Activated CD8-positive, alpha-beta memory T cell treated with anti-CD3 and anti-CD28 coated beads, Interleukin-2, amount 10 ng/mL, durations not matched to agents 7 days and 5 days (primary cell): ENCODE measurements around the gene ZNF14. TPM values are rescaled to one million over a fixed set of nuclear protein-coding genes. Genes with fewer than 3 reads are reported as not detected.

Source experiments
- ATAC-seq: fragments of 150-1000 bp; cut with Tn5 transposase; one replicate; pipeline ENCODE4 v1.10.0; 2021; ENCODE audit warnings: moderate library complexity
- CTCF ChIA-PET: fragments of 350-600 bp; sonication (Branson Sonifier 250); formaldehyde crosslinking; loops from one replicate; lab custom pipeline; 2021; ENCODE audit warnings: antibody characterized with exemption; lab: Charles Lee
- DNase-seq: peaks from one replicate; pipeline ENCODE4 v3.0.0-alpha.2; 2020
- H3K27ac Mint-ChIP-seq: one replicate; pipeline ENCODE4 v1.8.0; 2021; ENCODE audit warnings: mild to moderate bottlenecking, mixed read lengths
- H3K27me3 Mint-ChIP-seq: one replicate; pipeline ENCODE4 v1.8.0; 2021; ENCODE audit warnings: mixed read lengths
- H3K36me3 Mint-ChIP-seq: one replicate; pipeline ENCODE4 v1.8.0; 2021; ENCODE audit warnings: mild to moderate bottlenecking, mixed read lengths
- H3K4me1 Mint-ChIP-seq: one replicate; pipeline ENCODE4 v1.8.0; 2021; ENCODE audit warnings: mixed read lengths
- H3K4me3 Mint-ChIP-seq: one replicate; pipeline ENCODE4 v1.8.0; 2021; ENCODE audit warnings: mild to moderate bottlenecking, moderate library complexity, mixed read lengths
- H3K9me3 Mint-ChIP-seq: one replicate; pipeline ENCODE4 v1.8.0; 2022; ENCODE audit warnings: low read depth, mixed read lengths
- total RNA-seq, 2 experiments: library from RNA; stranded (reverse); gene quantifications; one replicate each; pipeline ENCODE4 v1.2.3, GENCODE V29; 2021

Gene ZNF14
- total RNA-seq, 2 experiments from 2014 or later = 5.6 to 6.9 TPM

DNA sequence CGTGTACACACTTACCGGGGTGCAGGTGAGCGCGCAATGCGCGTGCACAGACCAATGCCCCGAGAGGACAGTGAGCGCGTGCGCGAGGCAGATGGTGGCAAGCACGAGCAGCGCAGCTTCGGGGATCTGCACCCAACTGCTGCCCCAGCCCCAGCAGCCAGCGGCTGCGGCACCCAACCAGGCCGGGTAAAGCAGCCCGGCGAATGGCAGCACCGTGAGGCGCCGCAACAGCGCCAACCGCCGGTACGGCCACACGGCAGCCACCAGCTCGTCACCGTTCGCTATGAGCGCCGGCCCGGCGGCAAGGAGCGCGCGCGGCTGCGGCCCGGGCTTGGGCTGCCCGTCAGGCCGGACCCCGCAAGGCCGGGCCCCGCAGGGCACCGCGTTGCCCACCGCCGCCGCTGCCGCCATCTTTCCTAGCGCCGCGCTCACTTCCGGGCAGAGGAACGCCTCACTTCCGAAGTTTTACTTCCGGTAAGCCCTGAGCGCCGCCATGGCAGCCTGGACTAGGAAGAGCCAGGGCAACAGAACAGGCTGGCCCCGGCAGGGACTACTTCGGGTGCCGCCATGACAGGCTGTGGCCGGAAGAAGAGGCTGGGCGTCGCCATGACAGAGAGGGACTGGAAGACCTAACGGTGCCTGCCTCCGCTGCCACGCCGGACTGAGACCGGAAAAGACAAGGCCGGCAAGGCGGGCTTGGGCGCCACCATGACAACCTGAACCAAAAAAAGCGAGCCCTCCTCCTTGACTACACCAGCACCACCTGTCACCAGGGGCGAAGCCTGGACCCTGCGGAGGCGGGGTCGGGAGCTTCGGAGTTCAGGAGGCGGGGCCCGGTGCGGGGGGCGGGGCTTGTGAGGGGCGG, 69.4 kb downstream of the ZNF14 start, which contains the start of gene ATP13A1:
Gene ATP13A1, minus strand, starts transcription at position 421 of the 865 bp plus-strand sequence. Its CDS starts 10 bp downstream, at position 411.
- H3K27me3 Mint-ChIP-seq = no peaks in the 10 kb centered on the region
- CTCF ChIA-PET = interaction anchor here (1.3 to 1.5 kb wide), 3 partner anchors 57 to 158 kb away, joined by 3 to 7 read pairs (median 5); partner anchors contain the start of gene ZNF506
- peak; percentile 74 for ATAC-seq
- peak; percentile 98 for DNase-seq
- peaks cover 44% of the 10 kb centered on the region for H3K36me3 Mint-ChIP-seq
- peak within 1 kb of the TSS; percentile 97 for H3K27ac Mint-ChIP-seq
- H3K4me1 Mint-ChIP-seq = peaks cover 46% of the 10 kb centered on the region
- H3K9me3 Mint-ChIP-seq = no peaks in the 10 kb centered on the region
- H3K4me3 Mint-ChIP-seq = peak within 1 kb of the TSS; percentile 82

- ATAC-seq = no peak
- peaks cover 47% of the 10 kb centered on the region for H3K36me3 Mint-ChIP-seq
- CTCF ChIA-PET = interaction anchor here (1.2 to 2.7 kb wide), 7 partner anchors 11 to 159 kb away, joined by 3 to 23 read pairs (median 5); partner anchors contain the start of genes NDUFA13 and ZNF506
These were observed 70.0 kb downstream of the ZNF14 start for GRCh38 chr19:19662871-19663255.

GRCh38 chr19:19662344-19662743, 70.6 kb downstream of the ZNF14 start:
- Mint-ChIP-seq H3K36me3 (peaks cover 48% of the 10 kb centered on the region), H3K27me3 (no peaks in the 10 kb centered on the region), H3K4me1 (peaks cover 39% of the 10 kb centered on the region), H3K27ac (peak overlapping the region; percentile 93), H3K4me3 (peak overlapping the region; percentile 82), H3K9me3 (no peaks in the 10 kb centered on the region)
- DNase-seq = no peak
- ATAC-seq = no peak
- CTCF ChIA-PET = interaction anchor here (0.5 to 3.2 kb wide), 11 partner anchors 11 to 295 kb away, joined by 3 to 23 read pairs (median 4); partner anchors contain the start of genes GMIP, NDUFA13 and ZNF506

More at GRCh38 chr19:19662871-19663255, 70.0 kb downstream of the ZNF14 start:
- Mint-ChIP-seq H3K27me3 (no peaks in the 10 kb centered on the region), H3K4me1 (peaks cover 44% of the 10 kb centered on the region), H3K27ac (peak overlapping the region; percentile 93), H3K9me3 (no peaks in the 10 kb centered on the region), H3K4me3 (peak overlapping the region; percentile 82)
- no peak for DNase-seq

DNA sequence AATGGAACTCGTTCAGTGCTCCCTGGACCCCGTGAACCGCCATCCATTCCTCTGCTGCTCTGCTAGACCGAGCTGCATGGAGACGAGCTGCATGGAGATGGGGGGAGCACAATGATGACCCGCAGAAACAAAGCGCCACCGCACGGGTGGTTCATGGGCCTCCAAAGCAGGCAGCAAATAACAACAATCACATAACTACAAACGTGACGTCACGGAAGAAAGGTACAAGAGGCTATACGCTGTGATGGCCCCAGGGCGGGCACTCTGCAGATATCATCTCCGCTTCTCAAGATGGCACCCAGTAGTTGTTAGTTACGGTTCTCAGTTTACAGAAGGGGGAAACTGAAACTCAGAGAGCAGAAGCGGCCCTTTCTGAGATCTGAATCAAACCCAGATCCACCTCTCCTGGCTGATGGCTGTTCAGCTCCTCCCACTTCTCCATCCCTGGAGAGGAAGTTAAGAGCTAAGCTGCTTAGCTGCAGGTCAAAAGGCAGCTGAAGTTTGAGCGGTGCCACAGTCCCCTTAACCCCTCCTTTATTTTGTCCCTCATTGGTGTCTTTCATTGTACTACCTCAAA, 71.1 kb downstream of the ZNF14 start:
- H3K4me1 Mint-ChIP-seq = peaks cover 36% of the 10 kb centered on the region
- DNase-seq (peak; percentile 91), ATAC-seq (peak; percentile 54)
- peak overlapping the region; percentile 82 for H3K4me3 Mint-ChIP-seq
- no peaks in the 10 kb centered on the region for H3K9me3 Mint-ChIP-seq
- H3K36me3 Mint-ChIP-seq = peaks cover 47% of the 10 kb centered on the region
- H3K27me3 Mint-ChIP-seq = no peaks in the 10 kb centered on the region
- H3K27ac Mint-ChIP-seq = peak overlapping the region; percentile 93
- CTCF ChIA-PET = interaction anchor here (0.5 to 3.2 kb wide), 12 partner anchors 10 to 295 kb away, joined by 3 to 23 read pairs (median 4); partner anchors contain the start of genes GMIP, NDUFA13 and ZNF506

- Mint-ChIP-seq H3K27ac (peak overlapping the region; percentile 93), H3K4me1 (peaks cover 35% of the 10 kb centered on the region), H3K27me3 (no peaks in the 10 kb centered on the region), H3K36me3 (peaks cover 50% of the 10 kb centered on the region), H3K4me3 (peak overlapping the region; percentile 82), H3K9me3 (no peaks in the 10 kb centered on the region)
- ATAC-seq = no peak
- no peak for DNase-seq
- CTCF ChIA-PET = interaction anchor here (0.6 to 3.2 kb wide), 9 partner anchors 10 to 268 kb away, joined by 3 to 23 read pairs (median 4); partner anchors contain the start of gene GMIP
These were observed 71.7 kb downstream of the ZNF14 start for GRCh38 chr19:19661141-19661674.

Other genes starting within 250 kb of the ZNF14 start
- 1 to 10 TPM; 4.2 to 6.3 TPM for gene TSSK6, start 217.6 kb downstream of the ZNF14 start, total RNA-seq
- 100 to 1,000 TPM; 372 to 417 TPM for gene NDUFA13, start 216.9 kb downstream of the ZNF14 start, total RNA-seq
- gene YJEFN3, start 204.2 kb downstream of the ZNF14 start, total RNA-seq = 1 to 10 TPM; 7.4 to 9.9 TPM
- under 1 TPM; 0.12 to 0.15 TPM for gene CILP2, start 194.8 kb downstream of the ZNF14 start, total RNA-seq
- 10 to 100 TPM; 39.9 to 62.3 TPM for gene PBX4, start 114.4 kb downstream of the ZNF14 start, total RNA-seq
- 10 to 100 TPM; 39.4 to 46.1 TPM for gene LPAR2, start 104.9 kb downstream of the ZNF14 start, total RNA-seq
- gene GMIP, start 89.5 kb downstream of the ZNF14 start, total RNA-seq = 100 to 1,000 TPM; 110 to 111 TPM
- 100 to 1,000 TPM; 114 to 131 TPM for gene ATP13A1, start 69.4 kb downstream of the ZNF14 start, total RNA-seq
- 10 to 100 TPM; 75.0 to 93.7 TPM for gene ZNF101, start 64.3 kb downstream of the ZNF14 start, total RNA-seq
- 10 to 100 TPM; 16.8 to 27.4 TPM for gene ZNF506, start 88.6 kb upstream of the ZNF14 start, total RNA-seq
- gene ZNF253, start 132.8 kb upstream of the ZNF14 start, total RNA-seq = 10 to 100 TPM; 19.9 to 20.2 TPM
- 10 to 100 TPM; 10.8 to 18.6 TPM for gene ZNF93, start 167.8 kb upstream of the ZNF14 start, total RNA-seq